Thoracic aorta (tissue), 2 donors: ENCODE data around the gene SRSF7. TPM values are rescaled to one million over a fixed set of nuclear protein-coding genes. Genes with fewer than 3 reads are reported as not detected.

ENCODE experiments used
- ATAC-seq: fragments of 150-250 bp; one replicate; pipeline ENCODE4 v1.8.0; 2017; ENCODE audit warnings: low read depth; ENCODE audit not compliant: insufficient number of reproducible peaks, low FRiP score
- DNase-seq: peaks from one replicate; pipeline ENCODE4 v3.0.0-alpha.2; 2020; ENCODE audit warnings: low spot score
- H3K27ac ChIP-seq, 2 donors: fragments of 200-600 bp; sonication (generic); 1 replicate in 1 of 2; 2 replicates in 1 of 2; pipeline ENCODE4 v1.5.1; 2016; ENCODE audit warnings: mild to moderate bottlenecking in 2 of 2, moderate library complexity in 2 of 2
- H3K27me3 ChIP-seq: fragments of 200-600 bp; sonication (generic); replicated peaks from 2 replicates; pipeline ENCODE4 v1.6.0; 2016; ENCODE audit warnings: mild to moderate bottlenecking; ENCODE audit not compliant: insufficient read depth
- H3K36me3 ChIP-seq: fragments of 200-600 bp; sonication (generic); one replicate; pipeline ENCODE4 v1.5.1; 2016
- H3K4me1 ChIP-seq, 2 donors: fragments of 200-600 bp; sonication (generic); 1 replicate in 1 of 2; 2 replicates in 1 of 2; pipeline versions ENCODE4 v1.5.1 to v1.6.0; 2016; ENCODE audit warnings: low read depth in 2 of 2, mild to moderate bottlenecking in 1 of 2; ENCODE audit not compliant: control insufficient read depth in 1 of 2
- H3K4me3 ChIP-seq: fragments of 200-600 bp; sonication (generic); 2 replicates; pipeline ENCODE4 v1.5.1; 2016; ENCODE audit warnings: mild to moderate bottlenecking
- H3K9me3 ChIP-seq: fragments of 200-600 bp; sonication (generic); 2 replicates; pipeline ENCODE4 v1.5.1; 2016
- CTCF ChIP-seq: fragments of 200-600 bp; sonication (generic); IDR thresholded peaks from one replicate; pipeline ENCODE4 v1.5.1; 2019; ENCODE audit warnings: antibody characterized with exemption
- total RNA-seq, 2 donors: library from RNA; depleted of rRNA; stranded (reverse); fragments of >200 nt; gene quantifications; one replicate each; pipeline versions ENCODE4 v1.1.0 to v1.2.3, GENCODE V29; 2016

The SRSF7 gene
- total RNA-seq, 2 donors from 2014 or later, result 97.5 to 141 TPM

GRCh38 chr2:38702413-38702812 lies 48.7 kb downstream of the SRSF7 start:
- Histone ChIP-seq H3K36me3 (no peaks in the 10 kb centered on the region), H3K27me3 (no peaks in the 10 kb centered on the region), H3K4me3 (no peak overlapping the region), H3K4me1 (peaks cover 4 to 7% of the 10 kb centered on the region in 2 donors), H3K9me3 (no peaks in the 10 kb centered on the region), H3K27ac (no peak overlapping the region)
- no peak for DNase-seq
- ATAC-seq, result no peak
- TF ChIP-seq CTCF, result no peak

- H3K4me1 ChIP-seq, result peaks cover 4 to 7% of the 10 kb centered on the region in 2 donors
- ATAC-seq (no peak), DNase-seq (no peak)
- H3K36me3 ChIP-seq, result no peaks in the 10 kb centered on the region
- H3K4me3 ChIP-seq, result no peak overlapping the region
- H3K27me3 ChIP-seq, result no peaks in the 10 kb centered on the region
- TF ChIP-seq CTCF, result no peak
- no peaks in the 10 kb centered on the region for H3K9me3 ChIP-seq
- H3K27ac ChIP-seq, result no peak overlapping the region
Measured at GRCh38 chr2:38701542-38701941, 49.6 kb downstream of the SRSF7 start.

GRCh38 chr2:38700881-38701458 lies 50.2 kb downstream of the SRSF7 start:
- H3K27ac ChIP-seq, result no peak overlapping the region
- no peak for TF ChIP-seq CTCF
- H3K4me1 ChIP-seq, result peaks cover 4 to 7% of the 10 kb centered on the region in 2 donors
- no peaks in the 10 kb centered on the region for H3K36me3 ChIP-seq
- H3K4me3 ChIP-seq, result no peak overlapping the region
- no peaks in the 10 kb centered on the region for H3K9me3 ChIP-seq
- DNase-seq (no peak), ATAC-seq (no peak)
- H3K27me3 ChIP-seq, result no peaks in the 10 kb centered on the region

- ATAC-seq, result no peak
- no peak for TF ChIP-seq CTCF
- Histone ChIP-seq H3K36me3 (no peaks in the 10 kb centered on the region), H3K9me3 (no peaks in the 10 kb centered on the region), H3K4me3 (no peak overlapping the region), H3K27me3 (no peaks in the 10 kb centered on the region), H3K4me1 (peaks cover 4 to 7% of the 10 kb centered on the region in 2 donors), H3K27ac (no peak overlapping the region)
- no peak for DNase-seq
Measured at GRCh38 chr2:38700113-38700785, 50.9 kb downstream of the SRSF7 start.

- TF ChIP-seq CTCF, result no peak
- Histone ChIP-seq H3K9me3 (no peaks in the 10 kb centered on the region), H3K27ac (no peak overlapping the region), H3K27me3 (no peaks in the 10 kb centered on the region), H3K4me3 (no peak overlapping the region), H3K36me3 (no peaks in the 10 kb centered on the region), H3K4me1 (peaks cover 0 to 4% of the 10 kb centered on the region in 2 donors)
- ATAC-seq, result no peak
- DNase-seq, result no peak
Measured at GRCh38 chr2:38698467-38699003, 52.6 kb downstream of the SRSF7 start.
